Parathyroid adenoma (tissue), 2 donors: ENCODE data around the gene HUNK.

ENCODE experiments used
- H2AFZ ChIP-seq: fragments of 300-600 bp; sonication (generic); one replicate; pipeline ENCODE4 v1.7.0; 2017; ENCODE audit warnings: antibody characterized with exemption, mild to moderate bottlenecking
- H3K27ac ChIP-seq: fragments of 300-600 bp; sonication (generic); one replicate; pipeline ENCODE4 v1.7.0; 2017
- H3K27me3 ChIP-seq: fragments of 300-600 bp; sonication (generic); one replicate; pipeline ENCODE4 v1.7.0; 2017; ENCODE audit warnings: low read length; ENCODE audit not compliant: control insufficient read depth, insufficient read depth
- H3K36me3 ChIP-seq: fragments of 300-600 bp; sonication (generic); one replicate; pipeline ENCODE4 v1.7.0; 2017; ENCODE audit warnings: low read length; ENCODE audit not compliant: control insufficient read depth, insufficient read depth
- H3K4me1 ChIP-seq: fragments of 300-600 bp; sonication (generic); one replicate; pipeline ENCODE4 v1.7.0; 2017; ENCODE audit warnings: control low read depth
- H3K4me2 ChIP-seq: fragments of 300-600 bp; sonication (generic); one replicate; pipeline ENCODE4 v1.7.0; 2017; ENCODE audit warnings: low read length
- H3K4me3 ChIP-seq: fragments of 300-600 bp; sonication (generic); one replicate; pipeline ENCODE4 v1.7.0; 2017; ENCODE audit warnings: low read depth, low read length
- H3K79me2 ChIP-seq: fragments of 300-600 bp; sonication (generic); one replicate; pipeline ENCODE4 v1.7.0; 2017; ENCODE audit warnings: control low read depth
- H3K9ac ChIP-seq: fragments of 300-600 bp; sonication (generic); one replicate; pipeline ENCODE4 v1.7.0; 2017; ENCODE audit warnings: mild to moderate bottlenecking
- H3K9me3 ChIP-seq: fragments of 300-600 bp; sonication (generic); one replicate; pipeline ENCODE4 v1.7.0; 2017; ENCODE audit warnings: low read length; ENCODE audit not compliant: control insufficient read depth
- TF ChIP-seq, protein P1 (sequence below): fragments of 300-600 bp; sonication (generic); IDR thresholded peaks from one replicate; pipeline ENCODE4 v1.7.0; 2017; ENCODE audit warnings: antibody characterized with exemption, mild to moderate bottlenecking
- donor health status: primary hyperparathyroidism.

The HUNK gene

DNA sequence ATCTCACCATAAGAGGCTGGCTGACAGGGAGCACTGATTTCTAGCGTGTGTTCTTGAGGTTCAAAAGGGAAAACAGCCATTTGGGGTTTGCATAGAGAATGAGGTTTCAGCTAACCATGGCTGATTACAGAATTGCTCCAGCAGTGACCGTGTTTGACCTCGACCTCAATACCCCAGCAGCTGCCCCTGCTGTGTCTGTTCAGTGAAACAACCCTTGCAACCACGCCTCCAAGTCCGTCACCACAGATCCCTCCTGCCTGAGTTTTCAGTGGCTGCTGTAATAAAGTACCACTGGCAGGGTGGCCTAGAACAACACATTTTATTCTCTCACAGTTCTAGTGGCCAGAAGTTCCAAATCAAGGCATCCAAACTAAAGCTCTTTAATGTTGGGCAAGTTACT is 147.7 kb downstream of the HUNK start:
- no peaks in the 10 kb centered on the region for H3K27me3 ChIP-seq
- no peaks in the 10 kb centered on the region for H3K9me3 ChIP-seq
- no peak overlapping the region for H3K4me3 ChIP-seq
- H2AFZ ChIP-seq: no peak overlapping the region
- H3K4me1 ChIP-seq: no peaks in the 10 kb centered on the region
- H3K4me2 ChIP-seq: no peak overlapping the region
- H3K36me3 ChIP-seq: no peaks in the 10 kb centered on the region
- TF ChIP-seq, protein P1, sequence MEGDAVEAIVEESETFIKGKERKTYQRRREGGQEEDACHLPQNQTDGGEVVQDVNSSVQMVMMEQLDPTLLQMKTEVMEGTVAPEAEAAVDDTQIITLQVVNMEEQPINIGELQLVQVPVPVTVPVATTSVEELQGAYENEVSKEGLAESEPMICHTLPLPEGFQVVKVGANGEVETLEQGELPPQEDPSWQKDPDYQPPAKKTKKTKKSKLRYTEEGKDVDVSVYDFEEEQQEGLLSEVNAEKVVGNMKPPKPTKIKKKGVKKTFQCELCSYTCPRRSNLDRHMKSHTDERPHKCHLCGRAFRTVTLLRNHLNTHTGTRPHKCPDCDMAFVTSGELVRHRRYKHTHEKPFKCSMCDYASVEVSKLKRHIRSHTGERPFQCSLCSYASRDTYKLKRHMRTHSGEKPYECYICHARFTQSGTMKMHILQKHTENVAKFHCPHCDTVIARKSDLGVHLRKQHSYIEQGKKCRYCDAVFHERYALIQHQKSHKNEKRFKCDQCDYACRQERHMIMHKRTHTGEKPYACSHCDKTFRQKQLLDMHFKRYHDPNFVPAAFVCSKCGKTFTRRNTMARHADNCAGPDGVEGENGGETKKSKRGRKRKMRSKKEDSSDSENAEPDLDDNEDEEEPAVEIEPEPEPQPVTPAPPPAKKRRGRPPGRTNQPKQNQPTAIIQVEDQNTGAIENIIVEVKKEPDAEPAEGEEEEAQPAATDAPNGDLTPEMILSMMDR: no peak
- H3K27ac ChIP-seq: no peak overlapping the region
- H3K9ac ChIP-seq: no peak overlapping the region
- no peaks in the 10 kb centered on the region for H3K79me2 ChIP-seq

DNA sequence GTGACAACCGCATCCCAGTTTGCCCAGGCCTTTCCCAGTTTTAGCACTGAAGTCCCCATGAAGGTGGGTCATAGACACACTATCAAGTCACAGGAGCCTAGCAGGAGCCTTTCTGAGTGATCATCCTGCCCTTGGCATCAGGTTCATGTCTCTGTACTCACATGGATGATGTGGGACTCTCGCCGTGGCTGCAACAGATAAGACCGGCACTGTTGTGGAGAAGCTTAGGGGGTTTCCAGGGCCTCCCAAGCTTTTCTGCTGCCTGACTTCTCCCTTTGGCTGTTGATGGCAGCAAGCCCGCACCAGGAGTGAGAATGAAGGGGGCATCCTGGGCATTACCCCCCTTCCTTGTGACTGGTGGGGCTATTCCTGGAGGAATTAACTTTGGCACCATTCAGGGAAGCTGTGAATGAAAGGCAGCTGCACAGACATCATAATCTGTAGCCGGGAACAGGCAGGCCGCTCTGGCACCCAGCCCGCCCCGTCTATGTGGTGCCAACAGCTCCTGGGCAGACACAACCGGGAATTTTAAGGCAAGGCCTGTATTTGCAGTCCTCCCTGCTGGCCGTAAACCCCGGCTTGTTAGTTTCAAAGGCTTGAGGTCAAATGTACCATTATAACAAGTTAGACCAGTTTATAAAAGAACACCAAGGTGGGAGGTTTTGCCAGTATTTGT is 148.6 kb downstream of the HUNK start:
- H3K36me3 ChIP-seq: no peaks in the 10 kb centered on the region
- H3K4me2 ChIP-seq: no peak overlapping the region
- H3K79me2 ChIP-seq: no peaks in the 10 kb centered on the region
- no peaks in the 10 kb centered on the region for H3K4me1 ChIP-seq
- H3K9me3 ChIP-seq: no peaks in the 10 kb centered on the region
- TF ChIP-seq, protein P1: no peak
- no peak overlapping the region for H3K9ac ChIP-seq
- H2AFZ ChIP-seq: no peak overlapping the region
- no peak overlapping the region for H3K27ac ChIP-seq
- H3K4me3 ChIP-seq: no peak overlapping the region
- no peaks in the 10 kb centered on the region for H3K27me3 ChIP-seq

DNA sequence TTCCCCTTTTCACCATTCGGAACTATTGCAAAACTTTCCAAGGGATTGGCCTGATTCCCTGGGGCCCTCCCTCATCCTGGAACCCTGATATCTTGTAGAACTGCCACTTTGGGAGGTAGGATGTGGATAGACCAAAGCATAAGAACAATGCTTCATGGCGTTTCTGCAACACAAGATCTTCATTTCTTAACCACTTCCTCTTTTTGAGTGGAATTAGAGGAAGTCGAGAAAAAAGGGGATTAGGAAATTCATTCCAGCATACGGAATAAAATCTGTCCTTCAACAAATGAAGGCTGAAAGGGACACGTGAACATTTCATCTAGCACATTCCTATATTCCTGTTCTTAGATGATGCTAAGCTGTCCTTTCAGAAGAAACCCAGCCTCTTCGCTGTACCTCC is 149.3 kb downstream of the HUNK start:
- Histone ChIP-seq H3K27ac (no peak overlapping the region), H3K4me2 (no peak overlapping the region), H2AFZ (no peak overlapping the region), H3K36me3 (no peaks in the 10 kb centered on the region), H3K4me3 (no peak overlapping the region), H3K9me3 (no peaks in the 10 kb centered on the region), H3K9ac (no peak overlapping the region), H3K79me2 (no peaks in the 10 kb centered on the region), H3K27me3 (no peaks in the 10 kb centered on the region), H3K4me1 (no peaks in the 10 kb centered on the region)
- TF ChIP-seq, protein P1: no peak

DNA sequence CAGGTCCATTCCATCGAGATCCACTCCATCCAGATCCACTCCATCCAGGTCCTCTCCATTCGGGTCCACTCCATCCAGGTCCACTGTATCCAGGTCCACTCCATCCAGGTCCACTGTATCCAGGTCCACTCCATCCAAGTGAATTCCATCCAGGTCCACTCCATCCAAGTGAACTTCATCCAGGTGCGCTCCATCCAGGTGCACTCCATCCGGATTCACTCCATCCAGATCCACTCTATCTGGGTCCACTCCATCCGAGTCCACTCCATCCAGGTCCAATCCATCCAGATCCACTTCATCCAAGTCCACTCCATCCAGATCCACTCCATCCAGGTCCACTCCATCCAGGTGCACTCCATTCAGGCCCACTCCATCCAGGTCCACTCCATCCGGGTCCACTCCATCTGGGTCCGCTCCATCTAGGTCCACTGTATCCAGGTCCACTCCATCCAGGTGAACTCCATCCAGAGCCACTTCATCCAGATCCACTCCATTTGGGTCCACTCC is 157.4 kb downstream of the HUNK start:
- no peak overlapping the region for H2AFZ ChIP-seq
- H3K4me3 ChIP-seq: no peak overlapping the region
- TF ChIP-seq, protein P1: no peak
- no peaks in the 10 kb centered on the region for H3K27me3 ChIP-seq
- H3K4me2 ChIP-seq: no peak overlapping the region
- no peaks in the 10 kb centered on the region for H3K36me3 ChIP-seq
- no peaks in the 10 kb centered on the region for H3K9me3 ChIP-seq
- no peak overlapping the region for H3K9ac ChIP-seq
- H3K4me1 ChIP-seq: no peaks in the 10 kb centered on the region
- H3K27ac ChIP-seq: no peak overlapping the region
- H3K79me2 ChIP-seq: no peaks in the 10 kb centered on the region

DNA sequence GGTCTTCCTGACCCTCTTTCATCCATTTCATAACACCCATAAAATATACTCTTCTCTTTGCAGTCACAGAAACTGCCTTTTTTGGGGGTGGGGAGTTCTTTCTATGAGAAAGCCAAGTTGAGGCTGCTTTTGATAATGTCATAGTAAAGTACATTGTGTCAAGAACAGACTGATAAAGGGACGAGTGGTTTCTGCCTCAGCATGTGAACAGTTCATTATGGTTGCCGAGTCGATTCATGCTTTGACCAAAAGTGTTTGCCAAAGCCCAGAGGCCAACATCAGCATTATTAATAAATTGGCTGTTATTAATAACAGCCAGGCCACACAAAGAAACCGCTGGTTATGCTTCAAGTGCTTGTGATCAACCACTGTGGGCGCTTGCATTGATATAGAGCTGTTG is 162.0 kb downstream of the HUNK start:
- no peaks in the 10 kb centered on the region for H3K9me3 ChIP-seq
- H3K27ac ChIP-seq: no peak overlapping the region
- no peaks in the 10 kb centered on the region for H3K36me3 ChIP-seq
- no peaks in the 10 kb centered on the region for H3K79me2 ChIP-seq
- H2AFZ ChIP-seq: no peak overlapping the region
- no peak overlapping the region for H3K9ac ChIP-seq
- H3K27me3 ChIP-seq: no peaks in the 10 kb centered on the region
- H3K4me3 ChIP-seq: no peak overlapping the region
- H3K4me1 ChIP-seq: no peaks in the 10 kb centered on the region
- H3K4me2 ChIP-seq: no peak overlapping the region
- TF ChIP-seq, protein P1: no peak
